HG03060 (cell line): Measurements from ENCODE around the gene POLA2.
"Not testable (repeated sequence)": the region's sequence is repeated elsewhere in the genome, so short reads cannot be mapped to it uniquely, and the experiment has no call there.

Source experiments
- ATAC-seq: cut with Tn5 transposase; IDR thresholded peaks from one replicate; pipeline ENCODE4 v1.9.1; 2021; ENCODE audit warnings: low read depth, moderate number of reproducible peaks; ENCODE audit not compliant: unreplicated experiment

The POLA2 gene

DNA sequence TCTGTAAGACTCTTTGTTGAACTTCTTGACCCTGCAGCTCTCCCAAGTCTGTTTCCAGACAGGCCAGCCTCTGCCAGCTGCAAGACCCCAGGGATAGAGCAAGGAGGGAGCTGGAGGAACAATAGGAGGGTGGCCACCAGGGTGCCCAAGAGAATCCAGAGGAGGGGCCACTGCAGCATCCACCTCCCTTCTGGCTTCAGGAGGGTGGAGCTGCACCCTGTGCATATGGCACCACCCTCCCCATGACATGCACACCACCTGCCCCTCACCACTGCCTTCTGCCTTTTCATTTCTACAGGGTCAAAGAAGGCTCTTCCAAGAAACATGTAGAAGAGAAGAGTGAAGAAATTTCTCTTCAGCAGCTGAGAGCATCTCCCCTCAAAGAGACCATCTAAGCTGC, 20.1 kb upstream of the POLA2 start:
- no peak for ATAC-seq

DNA sequence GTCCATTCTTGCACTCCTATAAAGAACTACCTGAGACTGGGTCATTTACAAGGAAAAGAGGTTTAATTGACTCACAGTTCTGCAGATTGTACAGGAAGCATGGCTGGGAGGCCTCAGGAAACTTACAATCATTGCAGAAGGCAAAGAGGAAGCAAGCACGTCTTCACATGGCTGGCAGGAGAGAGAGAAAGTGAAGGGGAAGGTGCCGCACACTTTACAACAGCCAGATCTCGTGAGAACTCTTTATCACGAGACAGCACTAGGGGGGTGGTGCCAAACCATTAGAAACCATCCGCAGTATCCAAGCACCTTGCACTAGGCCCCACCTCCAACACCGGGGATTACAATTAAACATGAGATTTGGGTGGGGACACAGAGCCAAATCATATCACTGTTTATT, 19.4 kb upstream of the POLA2 start:
- no peak for ATAC-seq

DNA sequence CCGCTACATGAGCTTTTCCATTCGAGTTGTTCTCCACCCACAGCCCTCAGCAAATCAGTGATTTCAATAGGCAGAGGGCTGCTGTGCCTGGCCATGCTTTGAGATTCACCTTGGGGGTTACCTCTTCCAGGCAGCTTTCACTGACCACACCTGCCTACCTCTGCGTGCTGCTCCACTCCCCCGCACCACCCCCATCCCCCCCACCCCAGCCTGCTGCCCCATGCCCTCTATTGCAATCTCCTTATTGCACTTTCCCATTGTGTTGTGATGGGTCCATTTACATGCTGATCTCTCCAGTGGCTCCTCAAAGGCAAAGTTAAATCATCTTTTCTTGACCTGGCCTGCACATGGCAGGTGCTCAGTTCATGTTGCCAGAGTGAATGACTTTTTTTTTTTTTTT, 18.0 kb upstream of the POLA2 start:
- ATAC-seq = no peak

DNA sequence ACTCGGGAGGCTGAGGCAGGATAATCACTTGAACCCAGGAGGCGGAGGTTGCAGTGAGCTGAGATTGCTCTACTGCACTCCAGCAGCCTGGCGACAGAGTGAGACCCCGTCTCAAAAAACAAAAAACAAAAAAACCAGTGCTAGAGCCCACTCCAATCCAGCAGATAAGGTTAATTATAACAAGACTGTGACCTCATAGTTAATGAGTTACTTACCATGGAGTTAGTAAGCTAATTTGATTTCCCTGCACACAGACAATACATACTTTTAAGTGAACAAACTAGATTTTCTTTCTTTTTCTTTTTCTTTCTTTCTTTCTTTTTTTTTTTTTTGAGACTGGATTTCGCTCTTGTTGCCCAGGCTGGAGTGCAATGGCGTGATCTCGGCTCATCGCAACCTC, 16.7 kb upstream of the POLA2 start:
- ATAC-seq = not testable (repeated sequence)

DNA sequence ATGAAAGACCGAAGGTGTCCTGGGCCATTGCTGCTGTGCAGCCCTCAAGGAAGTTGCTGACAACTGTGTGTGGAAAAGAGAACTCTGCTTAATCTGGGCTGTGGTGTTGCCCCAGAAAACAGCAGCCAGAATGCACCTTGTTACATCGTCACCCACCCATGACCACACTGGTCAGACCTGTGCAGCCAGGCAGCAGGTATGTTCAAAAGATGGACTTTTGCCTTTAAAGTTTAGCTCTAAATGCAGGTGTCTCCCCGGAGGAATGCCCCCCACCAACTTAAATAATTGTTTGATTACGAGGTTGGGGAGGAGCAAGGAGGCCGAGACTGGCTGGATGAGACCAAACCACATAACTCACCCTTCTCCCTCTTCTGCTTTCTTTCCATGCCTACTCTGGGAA, 15.3 kb upstream of the POLA2 start:
- no peak for ATAC-seq

DNA sequence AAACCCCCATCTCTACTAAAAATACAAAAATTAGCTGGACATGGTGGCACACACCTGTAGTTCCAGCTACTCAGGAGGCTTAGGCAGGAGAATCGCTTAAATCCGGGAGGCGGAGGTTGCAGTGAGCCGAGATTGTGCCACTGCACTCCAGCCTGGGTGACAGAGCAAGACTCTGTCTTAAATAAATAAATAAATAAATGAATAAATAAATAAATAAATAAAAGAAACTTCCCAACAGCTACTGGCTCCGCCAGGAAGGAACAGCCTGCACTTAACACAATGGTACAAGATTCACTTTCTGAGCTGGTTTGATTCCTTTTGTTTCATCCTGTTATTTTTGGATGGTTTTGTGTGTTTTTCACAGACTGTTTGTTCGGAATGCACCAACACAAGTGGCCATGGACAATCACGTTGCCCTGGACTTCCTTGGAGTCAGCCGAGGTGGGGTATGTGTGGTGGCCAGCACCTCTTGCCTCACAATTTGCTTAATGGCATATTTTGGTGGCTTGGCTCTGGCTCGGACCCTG, 13.5 kb upstream of the POLA2 start:
- not testable (repeated sequence) for ATAC-seq

DNA sequence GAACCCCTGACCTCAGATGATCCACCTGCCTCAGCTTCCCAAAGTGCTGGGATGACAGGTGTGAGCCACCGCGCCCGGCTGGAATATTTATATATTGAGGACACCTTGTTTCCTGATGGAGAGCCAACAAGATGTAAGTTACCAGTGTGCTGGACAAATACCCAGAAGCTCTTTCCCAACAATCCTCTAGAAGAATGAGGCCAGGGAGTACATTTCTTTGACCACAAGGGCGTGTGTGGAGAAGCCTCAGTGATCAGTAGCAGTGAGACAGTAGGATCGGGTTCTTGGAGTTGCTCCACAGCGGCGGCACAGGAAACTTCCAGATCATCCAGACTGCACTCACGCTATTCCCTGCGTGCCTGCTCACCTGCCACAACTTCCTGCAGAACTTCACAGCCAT, 10.3 kb upstream of the POLA2 start:
- no peak for ATAC-seq

DNA sequence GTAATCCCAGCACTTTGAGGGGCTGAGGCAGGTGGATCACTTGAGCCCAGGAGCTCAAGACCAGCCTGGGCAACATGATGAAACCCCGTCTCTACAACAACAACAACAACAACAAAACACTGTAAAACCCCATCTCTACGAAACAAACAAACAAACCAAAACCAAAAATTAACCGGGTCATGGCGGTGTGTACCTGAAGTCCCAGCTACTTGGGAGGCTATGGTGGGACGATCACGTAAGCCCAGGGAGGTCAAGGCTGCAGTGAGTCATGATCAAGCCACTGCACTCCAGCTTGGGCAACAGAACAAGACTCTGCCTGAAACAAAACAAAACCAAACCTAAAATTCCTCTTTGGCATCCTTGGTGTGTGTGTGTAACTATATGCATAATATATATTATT, 7.0 kb upstream of the POLA2 start:
- ATAC-seq = no peak

DNA sequence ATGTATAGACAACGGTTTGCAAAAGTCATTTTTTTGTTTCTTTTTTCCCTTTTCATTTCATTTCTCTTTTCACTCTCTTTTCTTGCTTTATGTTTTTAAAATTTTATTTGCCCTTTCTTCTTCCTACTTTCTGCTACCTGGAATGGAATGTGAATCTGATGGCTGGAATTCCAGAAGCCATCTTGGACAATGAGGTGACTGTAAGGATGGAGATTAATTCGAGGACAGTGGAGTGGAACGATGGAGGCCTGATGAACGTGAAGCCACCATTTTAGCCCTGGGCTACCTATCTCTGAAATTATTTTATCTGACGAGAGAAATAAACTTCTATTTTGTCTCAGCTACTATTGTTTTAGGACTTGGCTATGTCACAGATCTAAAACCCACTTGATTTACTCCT, 2.8 kb upstream of the POLA2 start:
- ATAC-seq = no peak

DNA sequence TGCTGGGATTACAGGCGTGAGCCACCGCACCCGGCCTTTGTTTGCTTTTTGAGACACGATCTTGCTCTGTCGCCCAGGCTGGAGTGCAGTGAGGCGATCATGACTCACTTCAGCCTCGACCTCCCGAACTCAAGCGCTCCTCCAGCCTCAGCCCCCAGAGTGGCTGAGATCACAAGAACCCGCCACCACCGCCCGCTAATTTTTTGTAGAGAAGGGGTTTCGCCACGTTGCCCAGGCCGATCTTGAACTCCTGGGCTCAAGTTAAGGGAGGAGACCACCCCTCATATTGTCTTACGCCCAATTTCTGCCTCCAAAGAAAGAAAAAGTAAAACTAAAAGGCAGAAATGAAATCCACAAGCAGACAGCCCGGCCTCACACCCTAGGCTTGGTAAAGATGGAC, 1.5 kb upstream of the POLA2 start:
- ATAC-seq = no peak

DNA sequence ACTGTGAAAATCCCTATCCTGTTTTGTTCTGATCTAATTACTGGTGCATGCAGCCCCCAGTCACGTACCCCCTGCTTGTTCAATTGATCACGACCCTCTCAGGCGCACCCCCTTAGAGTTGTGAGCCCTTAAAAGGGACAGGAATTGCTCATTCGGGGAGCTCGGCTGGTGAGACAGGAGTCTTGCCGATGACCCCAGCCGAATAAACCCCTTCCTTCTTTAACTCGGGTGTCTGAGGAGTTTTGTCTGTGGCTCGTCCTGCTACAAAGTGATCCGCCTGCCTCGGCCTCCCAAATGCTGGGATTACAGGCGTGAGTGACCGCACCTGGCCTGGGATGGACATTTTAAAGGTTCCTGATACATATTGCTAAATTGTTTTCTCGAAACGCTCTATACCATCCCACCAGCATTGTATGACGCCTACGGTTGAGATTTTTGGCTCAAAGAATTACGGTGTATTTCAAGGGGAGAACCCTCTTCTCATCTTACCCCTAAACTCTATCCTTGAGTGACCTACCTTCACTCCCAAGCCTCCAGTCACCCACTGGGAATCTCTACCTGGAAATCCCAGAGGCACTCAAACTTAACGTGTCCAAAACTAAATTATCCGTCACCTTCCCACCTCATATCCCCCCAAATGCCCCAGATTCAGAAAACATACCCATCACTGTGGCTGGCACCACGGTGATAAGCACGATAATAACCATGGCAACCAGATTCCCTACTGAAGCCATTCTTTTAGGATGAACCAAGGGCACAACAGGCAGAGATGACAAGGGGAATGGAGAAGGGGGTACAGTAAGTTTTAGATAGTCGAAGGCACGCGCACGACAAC, 789 bp upstream of the POLA2 start:
- no peak for ATAC-seq

DNA sequence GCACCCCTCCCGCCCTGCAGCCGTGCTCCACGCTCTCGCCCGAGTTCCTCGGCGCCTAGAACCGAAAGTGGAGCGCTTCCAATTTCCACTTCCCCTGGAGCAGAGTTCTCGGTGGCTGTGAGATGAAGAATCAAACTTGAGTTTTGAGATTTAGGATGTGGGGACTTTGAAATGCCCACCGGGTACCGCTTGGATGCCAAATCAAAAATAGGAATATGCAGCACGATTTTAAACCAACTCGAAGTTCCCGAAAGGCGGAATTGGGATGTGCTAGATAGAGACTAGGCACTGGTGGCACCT, 569 bp downstream of the POLA2 start:
- ATAC-seq = no peak

DNA sequence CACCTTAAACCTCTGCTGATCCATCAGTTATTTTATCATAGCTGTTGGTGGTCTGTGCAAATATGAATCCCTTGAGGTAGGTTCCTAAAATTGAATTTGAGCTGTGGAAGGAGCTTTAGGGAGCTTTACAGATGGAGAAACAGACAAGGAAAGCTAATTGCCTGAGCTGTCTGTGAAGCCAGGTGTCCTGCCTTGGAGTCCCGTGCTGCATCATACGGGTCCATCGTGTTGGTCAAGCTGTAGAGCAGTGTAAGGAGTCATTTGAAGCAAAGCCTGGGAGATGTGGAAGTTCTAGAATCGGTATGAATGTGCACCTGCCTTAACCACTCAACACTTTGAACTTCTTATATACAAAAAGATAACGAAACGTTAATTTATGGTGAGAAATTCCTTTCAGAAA, 1.0 kb downstream of the POLA2 start:
- ATAC-seq = no peak

DNA sequence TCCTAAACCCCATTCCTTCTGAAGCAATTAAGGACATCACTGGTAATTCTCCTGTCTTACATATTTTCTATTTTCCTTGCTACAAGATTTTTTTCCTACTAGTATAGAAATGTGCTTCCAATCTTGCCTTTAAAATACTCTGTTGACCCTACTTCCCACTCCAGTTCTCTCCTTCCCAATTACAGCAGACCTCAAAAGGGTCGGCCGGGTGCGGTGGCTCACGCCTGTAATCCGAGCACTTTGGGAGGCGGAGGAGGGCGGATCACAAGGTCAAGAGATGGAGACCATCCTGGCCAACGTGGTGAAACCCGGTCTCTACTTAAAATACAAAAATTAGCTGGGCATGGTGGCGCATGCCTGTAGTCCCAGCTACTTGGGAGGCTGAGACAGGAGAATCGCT, 3.0 kb downstream of the POLA2 start:
- ATAC-seq = not testable (repeated sequence)

DNA sequence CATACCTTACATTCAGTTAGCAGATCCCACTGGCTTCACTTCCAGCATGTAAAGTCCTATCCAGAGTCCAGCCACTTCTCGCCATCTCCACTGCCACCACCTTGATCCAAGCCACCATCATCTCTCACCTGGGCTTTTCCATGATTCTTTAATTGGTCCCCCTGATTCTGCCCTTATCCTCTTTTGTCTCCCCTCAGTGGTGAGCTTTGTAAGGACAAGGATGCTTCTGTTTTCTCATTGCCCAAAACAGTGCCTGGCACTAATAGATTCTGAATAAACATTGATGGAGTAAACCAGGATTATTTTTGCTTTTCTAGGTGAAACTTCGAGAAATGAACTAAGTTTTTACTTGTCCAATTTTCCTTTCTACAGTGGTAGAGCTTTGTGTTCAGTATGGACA, 4.4 kb downstream of the POLA2 start:
- no peak for ATAC-seq

DNA sequence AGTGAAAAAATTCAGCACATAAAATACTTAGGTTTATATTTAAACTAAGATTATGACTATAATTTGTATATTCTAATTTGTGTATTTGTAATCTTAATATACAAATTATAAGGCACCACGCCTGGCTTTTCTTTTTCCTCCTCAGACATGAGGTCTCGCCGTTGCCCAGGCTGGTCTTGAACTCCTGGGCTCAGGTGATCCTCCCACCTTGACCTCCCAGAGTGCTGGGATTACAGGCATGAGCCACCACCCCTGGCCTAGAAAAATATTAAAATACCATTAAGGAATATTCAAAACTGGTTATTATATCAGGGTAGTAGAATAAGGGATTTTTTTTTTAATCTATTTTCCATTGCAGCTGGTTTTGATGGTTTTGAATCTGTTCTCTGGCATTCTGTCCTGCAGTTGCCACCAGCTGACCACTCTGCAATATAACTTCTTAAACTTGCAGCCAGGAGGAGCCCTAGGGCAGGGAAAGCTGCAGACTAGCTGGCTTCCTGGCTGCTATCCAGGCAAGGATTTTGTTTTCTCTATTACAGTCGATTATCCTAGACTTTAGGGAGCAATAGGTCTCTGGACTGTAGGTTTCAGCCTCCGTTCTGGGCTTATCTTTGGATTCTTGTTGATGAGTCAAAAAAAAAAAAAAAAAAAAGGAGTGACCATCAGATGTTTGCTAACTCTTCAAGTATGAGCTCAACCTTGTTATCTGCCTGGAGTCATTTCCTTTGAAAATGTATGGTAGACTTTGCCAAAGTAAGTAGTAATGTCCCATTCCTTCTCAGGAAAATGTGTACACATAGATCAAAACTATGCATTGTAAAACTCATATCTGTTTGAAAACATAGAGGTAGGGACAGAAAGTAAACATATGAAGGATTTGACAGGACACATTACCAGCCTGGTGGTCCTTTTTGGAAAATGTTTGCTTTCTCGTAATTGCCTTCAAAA, 13.2 kb downstream of the POLA2 start:
- ATAC-seq = no peak

DNA sequence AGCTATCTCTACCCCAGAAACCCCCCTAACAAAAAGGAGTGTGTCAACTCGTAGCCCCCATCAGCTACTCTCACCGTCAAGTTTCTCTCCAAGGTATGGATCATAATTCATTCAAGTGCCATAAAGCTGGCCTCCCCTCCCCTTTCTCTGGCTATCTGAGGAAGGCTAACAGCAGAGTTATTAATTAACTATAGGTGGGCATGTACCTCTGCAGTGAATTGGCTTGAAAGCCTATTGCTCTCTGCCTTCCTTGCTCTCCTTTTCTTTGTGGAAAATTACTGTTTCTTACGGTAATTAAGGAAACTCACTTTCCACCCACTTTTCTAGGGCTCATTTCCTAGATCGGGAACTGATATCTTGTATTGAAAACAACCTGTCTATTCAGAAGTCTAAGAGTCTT, 14.1 kb downstream of the POLA2 start:
- ATAC-seq = no peak

DNA sequence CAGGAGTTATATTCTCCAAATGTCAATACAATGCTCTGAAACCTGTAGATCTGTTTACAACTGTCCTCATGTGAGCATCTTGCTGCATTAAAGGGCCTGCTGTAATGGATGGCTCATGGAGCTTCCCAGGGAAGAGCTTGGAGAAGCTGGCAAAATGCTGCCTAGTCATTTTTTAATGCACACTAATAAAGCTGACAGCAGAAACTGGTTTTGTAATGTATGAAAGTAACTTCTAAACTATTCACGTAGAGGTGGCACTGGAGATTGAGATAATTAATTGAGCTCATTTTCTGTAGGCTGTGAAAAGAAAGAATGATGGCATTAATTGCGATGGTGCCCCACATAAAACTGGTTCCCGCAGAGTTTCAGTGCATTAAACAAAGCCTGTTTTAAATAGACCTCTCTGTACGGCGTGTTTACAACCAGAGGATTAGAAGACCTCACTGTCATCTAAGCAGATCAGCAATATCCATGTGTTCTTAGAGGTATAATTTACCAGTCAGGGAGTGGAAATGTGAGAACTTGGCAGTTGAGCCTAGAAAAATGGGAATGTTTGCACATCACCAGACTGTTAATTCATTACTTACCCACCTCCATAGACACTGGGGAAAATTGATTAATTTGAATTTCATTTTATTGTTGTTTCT, 16.0 kb downstream of the POLA2 start:
- ATAC-seq = no peak

DNA sequence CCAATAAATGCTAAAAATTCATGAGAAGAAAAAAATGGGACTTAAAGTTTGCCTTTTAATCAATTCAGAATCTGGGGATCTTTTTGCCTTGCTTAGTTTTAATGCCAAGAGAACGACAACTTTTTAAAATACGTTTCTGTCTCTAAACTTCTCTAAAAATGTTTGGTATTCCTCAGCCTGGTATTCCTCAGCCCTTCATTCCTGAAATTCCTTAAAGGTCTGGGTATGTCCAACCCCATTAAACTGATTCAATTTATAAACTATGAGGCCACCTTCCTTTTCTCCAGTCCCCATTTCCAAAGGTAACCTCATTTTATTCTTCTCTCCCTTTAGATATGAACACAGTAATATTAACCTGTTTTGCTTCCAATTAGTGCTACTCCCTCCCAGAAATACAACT, 16.6 kb downstream of the POLA2 start:
- ATAC-seq = no peak

DNA sequence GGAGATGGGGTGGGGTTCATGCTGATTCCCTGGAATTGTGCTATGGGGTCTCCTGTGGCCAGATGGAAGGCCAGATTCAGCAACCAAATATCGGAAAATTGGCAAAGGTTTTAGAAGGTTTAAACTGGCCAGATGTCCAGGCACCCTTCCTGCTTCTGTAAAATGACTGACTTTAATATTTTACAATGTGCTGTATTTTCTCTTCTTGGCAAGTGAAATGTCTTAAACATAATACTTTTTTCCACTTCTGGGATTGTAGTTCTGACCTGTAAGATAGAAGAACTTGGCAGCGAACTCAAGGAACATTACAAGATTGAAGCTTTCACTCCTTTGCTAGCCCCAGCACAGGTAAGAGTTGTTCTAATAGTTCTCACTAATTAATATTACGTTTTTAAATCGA, 17.5 kb downstream of the POLA2 start:
- no peak for ATAC-seq

DNA sequence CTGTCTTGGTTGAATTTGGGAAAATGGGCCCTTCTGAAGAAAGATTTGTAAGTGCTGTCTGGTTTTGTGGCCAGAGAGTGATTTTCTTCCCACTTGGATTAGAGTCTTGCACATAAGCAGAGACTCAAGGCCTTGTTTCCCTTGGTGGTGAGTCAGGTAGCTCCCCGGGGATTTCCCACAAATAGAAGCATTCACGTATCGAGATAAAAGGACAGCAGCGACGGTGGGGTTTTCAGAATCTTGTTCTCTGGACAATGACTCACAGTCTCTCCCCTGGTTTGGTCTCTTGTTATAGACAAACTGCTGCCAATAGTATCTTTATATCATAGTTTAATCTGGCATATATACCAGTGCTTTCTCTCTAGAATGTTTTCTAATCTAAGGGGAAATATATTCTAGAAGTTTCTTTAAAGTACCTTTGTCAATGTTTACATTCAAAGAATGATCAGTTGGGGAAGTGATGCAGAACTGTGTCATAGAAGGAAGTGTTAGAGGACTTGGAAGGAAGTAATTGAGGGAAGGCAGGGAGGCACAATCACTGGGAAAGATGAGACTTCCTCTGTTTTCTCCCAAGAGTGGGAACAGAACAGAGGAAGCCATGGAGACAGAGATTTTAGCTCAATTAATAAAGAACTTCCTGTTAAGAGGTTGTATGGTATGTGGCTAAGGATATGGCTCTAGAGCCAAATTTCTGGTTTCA, 18.1 kb downstream of the POLA2 start:
- no peak for ATAC-seq
